Osteocyte (in vitro differentiated cells): ENCODE results near the gene SPATA1. TPM values are rescaled to one million over a fixed set of nuclear protein-coding genes. Genes with fewer than 3 reads are reported as not detected.

Experiments used
- DNase-seq: peaks from one replicate; pipeline ENCODE4 v3.0.0; 2021; ENCODE audit warnings: mixed read lengths; ENCODE audit not compliant: unreplicated experiment; ENCODE audit errors: extremely low spot score
- H3K27ac Mint-ChIP-seq: one replicate; pipeline ENCODE4 v1.8.0; 2021; ENCODE audit warnings: mild to moderate bottlenecking, mixed read lengths; ENCODE audit not compliant: unreplicated experiment
- H3K27me3 Mint-ChIP-seq: one replicate; pipeline ENCODE4 v1.8.0; 2021; ENCODE audit warnings: mixed read lengths; ENCODE audit not compliant: unreplicated experiment
- H3K36me3 Mint-ChIP-seq: one replicate; pipeline ENCODE4 v1.8.0; 2021; ENCODE audit warnings: mixed read lengths; ENCODE audit not compliant: unreplicated experiment
- H3K4me1 Mint-ChIP-seq: one replicate; pipeline ENCODE4 v1.8.0; 2021; ENCODE audit warnings: mixed read lengths; ENCODE audit not compliant: unreplicated experiment
- H3K4me3 Mint-ChIP-seq: one replicate; pipeline ENCODE4 v1.8.0; 2021; ENCODE audit warnings: mild to moderate bottlenecking, moderate library complexity, mixed read lengths; ENCODE audit not compliant: unreplicated experiment
- H3K9me3 Mint-ChIP-seq: one replicate; pipeline ENCODE4 v1.8.0; 2021; ENCODE audit warnings: mixed read lengths; ENCODE audit not compliant: unreplicated experiment
- total RNA-seq: library from RNA; stranded (reverse); gene quantifications from 2 replicates; pipeline ENCODE4 v1.2.1, GENCODE V29; 2021
- TF ChIP-seq, protein P1 (sequence below): fragments of 200-600 bp; sonication (generic); IDR thresholded peaks from 2 replicates; pipeline ENCODE4 v1.5.0; 2021; ENCODE audit warnings: antibody characterized with exemption, mild to moderate bottlenecking, moderate library complexity

Gene SPATA1
- total RNA-seq, 1 donor from 2014 or later = 1.7 TPM

DNA sequence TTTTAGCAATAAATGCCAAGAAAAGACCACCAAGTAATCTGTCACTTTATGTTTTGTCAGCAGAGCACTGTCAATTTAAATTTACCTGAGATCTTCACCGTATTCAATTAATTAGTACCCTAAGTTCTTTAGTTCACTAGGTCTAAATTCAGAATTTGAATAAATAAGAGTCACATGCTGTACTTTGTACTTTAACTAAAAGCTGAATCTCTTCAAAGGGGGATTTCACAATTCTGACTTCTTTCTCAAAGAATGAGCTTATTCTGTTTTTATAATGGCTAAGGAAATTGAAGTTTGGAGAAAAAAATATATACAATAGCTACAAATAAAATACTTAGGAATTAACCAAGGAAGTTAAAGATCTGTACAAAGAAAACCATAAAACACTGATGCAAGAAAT is 2.3 kb downstream of the SPATA1 start:
- Mint-ChIP-seq H3K9me3 (peaks cover 9% of the 10 kb centered on the region), H3K27me3 (no peaks in the 10 kb centered on the region), H3K4me3 (no peak overlapping the region), H3K36me3 (peaks cover 9% of the 10 kb centered on the region), H3K4me1 (peaks cover 17% of the 10 kb centered on the region), H3K27ac (no peak overlapping the region)
- no peak for DNase-seq
- TF ChIP-seq, protein P1, sequence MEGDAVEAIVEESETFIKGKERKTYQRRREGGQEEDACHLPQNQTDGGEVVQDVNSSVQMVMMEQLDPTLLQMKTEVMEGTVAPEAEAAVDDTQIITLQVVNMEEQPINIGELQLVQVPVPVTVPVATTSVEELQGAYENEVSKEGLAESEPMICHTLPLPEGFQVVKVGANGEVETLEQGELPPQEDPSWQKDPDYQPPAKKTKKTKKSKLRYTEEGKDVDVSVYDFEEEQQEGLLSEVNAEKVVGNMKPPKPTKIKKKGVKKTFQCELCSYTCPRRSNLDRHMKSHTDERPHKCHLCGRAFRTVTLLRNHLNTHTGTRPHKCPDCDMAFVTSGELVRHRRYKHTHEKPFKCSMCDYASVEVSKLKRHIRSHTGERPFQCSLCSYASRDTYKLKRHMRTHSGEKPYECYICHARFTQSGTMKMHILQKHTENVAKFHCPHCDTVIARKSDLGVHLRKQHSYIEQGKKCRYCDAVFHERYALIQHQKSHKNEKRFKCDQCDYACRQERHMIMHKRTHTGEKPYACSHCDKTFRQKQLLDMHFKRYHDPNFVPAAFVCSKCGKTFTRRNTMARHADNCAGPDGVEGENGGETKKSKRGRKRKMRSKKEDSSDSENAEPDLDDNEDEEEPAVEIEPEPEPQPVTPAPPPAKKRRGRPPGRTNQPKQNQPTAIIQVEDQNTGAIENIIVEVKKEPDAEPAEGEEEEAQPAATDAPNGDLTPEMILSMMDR = no peak

DNA sequence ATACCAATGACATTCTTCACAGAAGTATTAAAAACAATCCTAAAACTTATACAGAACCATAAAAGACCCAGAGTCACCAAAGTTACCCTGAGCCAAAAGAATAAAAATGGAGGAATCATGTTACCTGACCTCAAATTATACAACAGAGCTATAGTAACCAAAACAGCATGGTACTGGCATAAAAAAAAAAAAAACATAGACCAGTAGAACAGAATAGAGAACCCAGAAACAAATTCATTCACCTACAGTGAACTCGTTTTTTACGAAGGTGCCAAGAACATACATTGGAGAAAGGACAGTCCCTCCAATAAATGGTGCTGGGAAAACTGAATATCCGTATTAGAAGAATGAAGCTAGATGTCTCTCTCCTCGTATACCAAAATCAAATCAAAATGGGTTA is 2.8 kb downstream of the SPATA1 start:
- H3K36me3 Mint-ChIP-seq = peaks cover 9% of the 10 kb centered on the region
- no peak overlapping the region for H3K4me3 Mint-ChIP-seq
- peaks cover 11% of the 10 kb centered on the region for H3K4me1 Mint-ChIP-seq
- TF ChIP-seq, protein P1 = no peak
- no peak for DNase-seq
- peaks cover 9% of the 10 kb centered on the region for H3K9me3 Mint-ChIP-seq
- H3K27me3 Mint-ChIP-seq = no peaks in the 10 kb centered on the region
- H3K27ac Mint-ChIP-seq = no peak overlapping the region

DNA sequence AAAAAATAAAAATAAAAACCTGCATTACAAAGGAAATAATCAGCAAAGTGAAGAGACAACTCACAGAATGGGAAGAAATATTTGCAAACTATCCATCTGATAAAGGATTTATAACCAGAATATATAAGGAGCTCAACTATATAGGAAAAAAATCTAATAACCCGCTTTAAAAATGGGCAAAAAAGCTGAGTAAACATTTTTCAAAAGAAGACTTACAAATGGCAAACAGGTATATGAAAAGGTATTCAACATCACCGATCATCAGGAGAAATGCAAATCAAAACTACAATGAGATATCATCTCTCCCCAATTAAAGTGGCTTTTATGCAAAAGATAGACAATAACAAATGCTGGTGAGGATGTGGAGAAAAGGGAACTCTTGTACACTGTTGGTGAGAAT is 4.0 kb downstream of the SPATA1 start:
- no peak for DNase-seq
- H3K27ac Mint-ChIP-seq = no peak overlapping the region
- no peaks in the 10 kb centered on the region for H3K27me3 Mint-ChIP-seq
- peaks cover 5% of the 10 kb centered on the region for H3K4me1 Mint-ChIP-seq
- H3K9me3 Mint-ChIP-seq = peaks cover 9% of the 10 kb centered on the region
- TF ChIP-seq, protein P1 = no peak
- H3K36me3 Mint-ChIP-seq = peaks cover 9% of the 10 kb centered on the region
- H3K4me3 Mint-ChIP-seq = no peak overlapping the region

DNA sequence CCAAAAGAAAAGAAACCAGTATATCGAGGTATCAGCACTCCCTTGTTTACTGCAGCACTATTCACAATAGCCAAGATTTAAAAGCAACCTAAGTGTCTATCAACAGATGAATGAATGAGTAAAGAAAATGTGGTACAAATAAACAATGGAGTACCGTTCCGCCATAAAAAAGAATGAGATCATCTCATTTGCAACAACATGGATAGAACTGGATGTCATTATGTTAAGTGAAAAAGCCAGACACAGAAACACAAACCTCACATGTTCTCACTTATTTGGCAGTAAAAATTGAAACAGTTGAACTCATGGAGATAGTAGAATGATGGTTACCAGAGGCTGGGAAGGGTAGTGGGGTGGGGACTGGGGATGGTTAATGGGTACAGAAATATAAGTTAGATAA is 4.5 kb downstream of the SPATA1 start:
- no peak for DNase-seq
- peaks cover 5% of the 10 kb centered on the region for H3K4me1 Mint-ChIP-seq
- H3K36me3 Mint-ChIP-seq = peaks cover 9% of the 10 kb centered on the region
- no peaks in the 10 kb centered on the region for H3K27me3 Mint-ChIP-seq
- H3K4me3 Mint-ChIP-seq = no peak overlapping the region
- TF ChIP-seq, protein P1 = no peak
- H3K27ac Mint-ChIP-seq = no peak overlapping the region
- peaks cover 9% of the 10 kb centered on the region for H3K9me3 Mint-ChIP-seq

DNA sequence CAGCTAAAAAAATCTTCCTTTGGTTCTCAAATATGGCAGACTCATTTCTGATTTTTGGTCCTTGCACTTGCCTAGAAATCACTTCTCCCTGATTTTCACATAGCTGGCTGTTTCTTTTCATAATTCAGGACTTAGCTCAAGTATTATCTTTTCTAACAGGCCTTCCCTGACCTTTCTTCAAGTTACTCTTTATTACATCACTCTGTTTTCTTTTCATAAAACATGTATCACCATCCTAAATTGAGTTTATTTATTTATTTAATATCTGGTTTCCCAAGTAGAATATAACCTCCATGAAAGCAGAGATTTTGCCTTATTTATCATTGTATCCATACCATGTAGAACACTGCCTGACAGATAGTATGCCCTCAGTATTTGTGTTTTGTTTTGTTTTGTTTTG is 18.4 kb downstream of the SPATA1 start:
- H3K27ac Mint-ChIP-seq = no peak overlapping the region
- TF ChIP-seq, protein P1 = no peak
- H3K4me3 Mint-ChIP-seq = no peak overlapping the region
- H3K27me3 Mint-ChIP-seq = no peaks in the 10 kb centered on the region
- no peaks in the 10 kb centered on the region for H3K4me1 Mint-ChIP-seq
- H3K9me3 Mint-ChIP-seq = no peaks in the 10 kb centered on the region
- peaks cover 10% of the 10 kb centered on the region for H3K36me3 Mint-ChIP-seq
- DNase-seq = no peak
